Renal cortical epithelial cell (primary cell): ENCODE data around the gene ADAMTS17. TPM values are rescaled to one million over a fixed set of nuclear protein-coding genes. Genes with fewer than 3 reads are reported as not detected.

Experiments
- DNase-seq: peaks from one replicate; pipeline ENCODE4 v3.0.0-alpha.2; 2011; ENCODE audit warnings: low read depth
- total RNA-seq: library from RNA; depleted of rRNA; stranded (reverse); fragments of >200 nt; gene quantifications from 2 replicates; pipeline ENCODE4 v1.2.3, GENCODE V29; 2014

The ADAMTS17 gene
- total RNA-seq, 1 donor from 2014 or later, result 1.5 TPM

DNA sequence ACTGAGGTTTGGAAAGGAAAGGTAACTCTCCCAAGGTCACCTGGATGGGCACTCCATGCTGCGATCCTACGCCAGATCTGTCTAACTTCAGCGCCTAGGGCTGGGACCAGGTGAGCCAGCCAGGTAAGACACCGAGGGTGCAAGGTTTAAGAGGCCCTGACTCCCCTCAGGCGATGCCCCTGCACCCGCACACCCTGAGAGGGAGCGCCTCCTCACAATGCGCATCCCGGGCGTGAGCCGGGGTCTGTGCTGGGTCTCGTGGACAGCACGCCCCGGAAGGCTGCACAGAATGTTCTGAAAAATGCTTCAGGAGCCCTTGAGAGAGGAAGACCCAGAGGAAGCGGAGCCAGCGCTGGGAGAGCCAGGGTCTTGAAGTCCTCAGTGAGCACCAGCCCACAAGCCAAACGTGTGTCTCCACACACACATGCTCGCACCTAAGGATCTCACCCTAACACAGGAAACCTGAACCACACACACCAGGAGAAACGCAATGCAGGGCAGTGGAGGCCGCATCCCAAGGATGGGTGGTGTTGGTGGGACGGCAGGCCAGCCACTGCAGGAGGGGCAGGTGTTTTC lies 142.0 kb downstream of the ADAMTS17 start:
- DNase-seq, result no peak

DNA sequence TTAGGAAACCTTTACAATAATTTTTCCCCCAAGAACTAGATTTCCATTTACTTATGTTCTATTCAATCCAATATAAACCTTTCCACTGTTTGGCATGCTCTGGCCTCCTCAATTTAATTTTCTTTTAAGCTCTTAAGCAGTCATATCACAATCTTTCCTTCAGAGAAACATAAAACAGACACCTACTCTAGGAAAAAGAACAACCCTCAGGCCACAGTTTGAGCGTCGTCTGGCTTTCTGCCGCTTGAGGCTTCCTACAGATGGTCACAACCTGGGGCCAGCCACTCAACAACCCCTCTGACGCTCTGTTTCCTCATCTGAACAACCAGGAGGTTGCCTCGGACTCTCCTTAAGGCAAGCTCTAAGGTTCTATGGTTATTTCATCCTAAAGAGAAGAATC lies 143.3 kb downstream of the ADAMTS17 start:
- DNase-seq, result no peak

DNA sequence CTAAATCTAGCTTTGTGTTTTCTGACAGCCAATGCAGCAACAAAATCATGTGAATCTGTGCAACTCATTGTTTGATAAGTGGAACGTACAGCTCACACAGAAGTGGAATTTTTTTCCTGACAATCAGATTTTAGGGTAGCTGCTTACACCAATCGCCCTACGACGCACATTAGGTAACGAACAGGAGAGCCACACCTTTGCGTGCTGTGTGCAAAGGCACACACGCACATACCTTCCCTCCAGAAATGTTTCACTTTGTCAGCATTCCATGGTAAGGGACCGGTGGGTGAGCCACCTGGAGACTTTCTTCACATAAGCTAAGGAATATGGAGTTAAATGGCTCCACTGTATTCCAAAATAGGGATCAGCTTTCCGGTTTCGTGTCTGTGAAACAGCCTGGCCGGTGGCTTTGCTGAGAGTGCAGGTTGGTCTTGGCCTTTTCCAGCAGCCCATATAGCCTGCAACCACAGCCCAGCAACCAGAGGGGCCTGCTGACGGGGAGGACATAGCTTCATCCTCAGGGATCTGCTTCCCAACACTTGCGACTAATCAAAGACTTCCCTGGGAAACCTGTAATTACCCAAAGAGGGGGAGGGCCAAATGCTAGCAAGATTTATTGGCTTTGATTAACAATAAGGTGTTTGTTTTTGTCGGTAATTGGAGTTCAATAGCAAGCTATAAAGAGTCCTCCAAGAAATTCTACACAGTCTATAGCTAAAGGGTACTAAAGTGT lies 145.3 kb downstream of the ADAMTS17 start:
- DNase-seq, result no peak

DNA sequence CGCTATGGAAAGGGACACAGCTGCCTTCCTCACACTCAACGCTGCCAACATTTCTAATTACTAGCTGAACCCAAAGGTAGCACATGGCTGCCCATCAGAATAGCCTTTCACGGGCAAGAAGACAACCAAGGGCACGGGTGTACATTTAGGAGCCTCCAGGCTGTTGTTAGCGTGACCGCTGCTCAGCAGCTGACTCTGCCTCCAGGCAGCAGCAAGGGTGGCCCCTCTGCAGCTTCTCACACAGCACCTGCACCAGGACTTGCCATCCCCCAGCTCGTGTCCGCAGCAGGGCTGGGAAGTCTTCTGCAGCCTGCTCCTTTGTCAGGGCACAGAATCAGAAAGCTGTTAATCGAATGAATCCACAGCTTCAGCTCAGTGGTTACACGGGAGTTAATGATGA lies 146.8 kb downstream of the ADAMTS17 start:
- DNase-seq, result no peak

DNA sequence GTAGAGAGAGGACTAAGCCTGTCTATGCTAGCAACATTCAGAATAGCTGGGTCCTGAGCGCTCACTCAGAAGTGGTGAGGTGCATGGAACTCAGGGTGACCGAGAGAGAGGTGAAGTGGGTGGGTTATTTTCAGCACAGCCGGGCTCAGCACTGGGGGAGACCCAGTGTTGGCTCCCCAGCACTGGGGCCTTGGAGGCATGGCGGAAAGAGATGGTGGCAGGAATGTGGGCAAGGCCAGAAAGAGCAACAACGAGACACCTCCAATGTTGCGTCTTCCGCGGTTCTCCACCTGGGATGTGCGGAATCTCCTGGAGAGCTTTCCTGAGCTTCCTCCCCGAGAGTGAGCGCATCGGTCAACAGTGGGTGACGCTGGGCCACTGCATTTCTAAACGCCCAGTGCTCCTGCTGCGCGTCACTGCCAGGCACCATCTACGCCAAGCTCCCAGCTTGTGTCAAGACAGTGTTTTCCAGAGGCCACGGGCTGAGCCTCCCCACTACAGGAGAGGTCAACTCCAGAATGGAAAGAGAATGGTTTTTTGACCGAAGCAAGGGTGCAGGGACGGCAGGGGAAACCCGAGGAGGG lies 148.4 kb downstream of the ADAMTS17 start:
- no peak for DNase-seq

DNA sequence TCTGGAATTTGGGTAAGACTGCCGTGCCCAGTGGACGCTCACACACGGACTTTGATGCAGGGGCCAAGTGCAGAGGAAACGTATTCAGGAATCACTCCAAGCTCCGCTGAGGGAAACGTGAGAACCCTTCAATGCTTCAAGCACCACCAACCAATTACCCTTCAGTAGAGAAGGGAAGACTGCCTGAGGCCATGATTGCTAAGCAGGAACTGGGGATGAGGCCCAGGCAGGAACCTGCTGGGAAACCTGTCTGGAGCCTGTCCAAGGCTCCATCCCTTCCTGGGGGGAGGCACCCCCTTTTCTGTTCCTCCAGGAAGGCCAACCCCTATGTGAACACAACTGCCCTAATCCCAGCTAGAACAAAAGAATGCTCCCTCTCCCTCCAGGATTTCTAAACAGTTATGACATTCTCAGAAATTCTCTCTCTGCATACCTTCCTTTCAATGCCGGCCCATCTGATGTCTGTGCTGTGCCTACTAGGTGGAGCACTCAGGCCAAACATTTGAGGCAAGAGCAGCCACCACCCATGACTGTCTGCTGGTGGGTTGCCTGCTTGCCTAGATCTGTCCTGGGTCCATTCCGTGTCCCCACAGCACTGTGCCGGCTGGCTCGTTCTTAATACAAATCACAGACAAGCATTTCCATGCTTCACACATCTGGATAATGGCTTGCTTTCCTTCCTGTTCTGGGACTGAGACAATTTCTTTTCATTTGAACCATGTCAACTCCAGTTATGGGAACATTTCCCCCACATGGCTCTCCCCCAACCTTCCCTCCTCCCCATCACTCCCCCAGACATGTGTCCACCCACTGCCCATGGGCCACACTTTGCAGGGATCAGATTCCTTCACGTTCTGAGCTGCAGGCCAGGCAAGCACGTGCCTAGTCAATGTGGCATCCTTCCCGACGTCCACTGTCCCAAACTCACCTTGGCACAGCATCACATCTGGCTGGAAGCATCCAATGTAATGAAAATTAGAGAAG lies 149.4 kb downstream of the ADAMTS17 start:
- DNase-seq, result peak; percentile 15

DNA sequence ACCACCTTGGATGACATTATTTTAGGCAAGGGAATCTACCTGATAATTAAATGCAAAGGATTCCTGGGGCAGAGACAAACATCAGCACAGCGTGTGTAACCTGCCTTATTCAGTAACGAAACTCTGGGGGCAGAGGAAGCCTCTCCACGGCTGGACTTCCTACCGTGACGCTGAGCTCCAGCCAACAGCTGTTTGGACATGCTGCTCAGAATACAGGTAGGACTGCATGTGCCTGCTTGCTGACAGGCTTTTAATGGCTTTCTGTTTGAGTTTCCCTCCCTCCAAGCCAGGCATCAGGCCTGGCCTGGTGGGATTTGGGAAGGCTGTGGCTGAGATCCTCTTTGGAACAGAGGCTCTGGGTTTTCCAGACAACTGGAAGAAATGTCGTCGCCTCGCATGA lies 150.6 kb downstream of the ADAMTS17 start:
- DNase-seq, result no peak

DNA sequence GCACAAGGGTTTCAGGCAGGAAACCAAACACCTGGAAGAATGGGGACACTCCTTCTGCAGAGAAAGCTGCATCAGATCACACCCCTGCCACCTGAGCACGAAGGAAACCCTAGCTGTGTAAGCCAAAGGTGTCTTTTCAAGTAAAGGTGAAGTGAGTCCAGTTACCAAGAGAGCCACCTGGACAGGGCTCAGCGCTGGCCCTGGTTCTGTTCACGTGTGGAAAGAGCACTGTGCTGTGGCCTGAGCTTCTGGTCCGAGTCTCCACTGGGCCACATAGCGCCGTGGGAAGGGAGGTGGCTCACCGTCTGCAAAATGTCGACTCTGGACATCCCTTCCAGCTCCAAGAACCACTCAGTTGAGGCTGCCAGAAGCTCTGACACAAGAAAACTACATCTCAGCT lies 151.1 kb downstream of the ADAMTS17 start:
- DNase-seq, result no peak

DNA sequence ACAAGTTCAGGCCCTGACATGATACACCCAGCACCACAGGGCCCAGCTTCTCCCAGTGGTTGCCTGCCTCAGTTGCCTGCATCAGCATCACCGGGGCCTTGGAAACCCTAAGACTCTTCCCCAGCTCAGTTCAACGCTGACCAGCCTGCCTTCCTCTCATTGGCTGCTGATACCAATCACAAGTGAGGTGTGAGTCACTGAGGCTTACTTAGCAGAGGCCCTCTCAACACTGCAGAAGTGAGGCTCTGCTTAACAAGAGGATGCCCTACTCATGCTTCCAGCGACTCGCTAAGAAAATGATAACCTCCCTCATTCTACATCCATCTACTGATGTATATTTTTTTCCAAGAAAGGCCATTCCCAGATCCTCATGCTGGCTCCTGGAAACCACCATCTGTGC lies 151.9 kb downstream of the ADAMTS17 start:
- DNase-seq, result no peak

DNA sequence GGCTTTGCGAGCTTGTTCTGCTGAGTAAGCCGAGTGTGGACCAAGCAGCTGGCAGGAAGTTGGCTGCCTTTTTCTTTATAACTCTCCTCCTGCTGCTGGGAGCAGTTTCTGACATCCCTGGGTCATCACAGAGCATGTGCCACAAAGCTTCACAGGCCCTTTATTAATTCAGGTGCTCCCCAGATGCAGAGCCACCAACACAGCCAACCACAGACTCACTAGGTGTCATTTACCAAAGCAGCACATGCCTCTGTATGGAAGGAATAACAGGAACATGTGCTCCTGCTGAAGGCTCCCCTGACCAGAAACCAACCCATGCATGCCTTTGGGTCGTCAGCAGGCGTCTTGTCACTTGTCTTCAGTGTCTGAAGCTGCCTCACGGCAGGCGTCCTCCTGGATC lies 152.5 kb downstream of the ADAMTS17 start:
- DNase-seq, result no peak

DNA sequence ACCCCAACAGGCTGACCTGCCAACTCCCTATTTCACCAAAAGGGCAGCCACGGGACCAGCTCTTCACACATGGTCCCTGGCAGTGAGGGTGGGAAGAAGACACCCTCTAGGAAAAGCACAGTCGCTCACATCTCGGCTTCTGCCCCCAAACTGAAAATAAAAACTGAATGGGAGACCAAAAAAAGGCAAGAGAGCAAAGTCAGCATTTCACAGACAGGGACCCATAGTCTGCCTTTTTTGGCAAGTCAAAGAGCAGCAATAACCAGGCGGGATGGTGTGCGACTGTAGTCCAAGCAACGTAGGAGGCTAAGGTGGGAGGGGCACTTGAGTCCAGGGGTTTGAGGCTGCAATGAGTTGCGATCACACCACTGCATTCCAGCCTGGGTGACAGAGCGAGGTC lies 154.1 kb downstream of the ADAMTS17 start:
- DNase-seq, result no peak

DNA sequence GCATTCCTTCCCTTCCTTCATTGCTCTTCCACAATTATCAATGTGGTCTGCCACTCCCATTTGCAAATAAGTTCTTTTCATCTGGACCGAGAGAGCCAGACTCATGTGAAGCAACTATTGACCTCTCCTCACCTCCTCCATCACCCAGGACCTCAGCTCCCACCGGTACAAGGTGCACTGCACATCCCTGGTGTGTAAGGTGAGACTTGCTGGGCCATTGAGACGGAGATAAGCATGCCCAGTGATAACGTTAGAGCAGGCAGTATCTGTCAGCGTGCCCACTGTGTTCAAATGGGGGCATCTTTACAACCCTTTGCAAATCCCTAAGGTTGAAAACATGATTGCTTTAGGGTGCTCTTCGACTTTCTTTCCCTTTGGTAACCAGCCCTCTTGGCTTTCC lies 154.8 kb downstream of the ADAMTS17 start:
- DNase-seq, result no peak

DNA sequence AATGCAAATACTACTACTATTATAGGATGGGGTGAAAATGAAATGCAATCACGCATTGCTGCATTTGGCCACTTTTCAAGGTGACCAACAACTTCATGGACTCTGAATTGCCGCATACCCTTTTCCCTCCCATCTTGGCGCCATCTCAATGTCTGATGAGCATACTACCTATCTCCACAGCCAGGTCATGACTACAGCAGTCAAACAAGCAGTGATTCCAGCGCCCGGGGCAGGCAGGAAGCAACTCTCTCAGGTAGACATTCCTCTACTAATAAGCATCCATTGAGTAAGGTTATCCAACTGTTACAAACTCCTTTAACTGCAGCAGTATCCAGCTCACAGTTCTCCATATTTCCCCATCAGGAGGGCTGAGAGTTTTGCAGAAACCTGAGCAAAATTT lies 155.4 kb downstream of the ADAMTS17 start:
- DNase-seq, result no peak

DNA sequence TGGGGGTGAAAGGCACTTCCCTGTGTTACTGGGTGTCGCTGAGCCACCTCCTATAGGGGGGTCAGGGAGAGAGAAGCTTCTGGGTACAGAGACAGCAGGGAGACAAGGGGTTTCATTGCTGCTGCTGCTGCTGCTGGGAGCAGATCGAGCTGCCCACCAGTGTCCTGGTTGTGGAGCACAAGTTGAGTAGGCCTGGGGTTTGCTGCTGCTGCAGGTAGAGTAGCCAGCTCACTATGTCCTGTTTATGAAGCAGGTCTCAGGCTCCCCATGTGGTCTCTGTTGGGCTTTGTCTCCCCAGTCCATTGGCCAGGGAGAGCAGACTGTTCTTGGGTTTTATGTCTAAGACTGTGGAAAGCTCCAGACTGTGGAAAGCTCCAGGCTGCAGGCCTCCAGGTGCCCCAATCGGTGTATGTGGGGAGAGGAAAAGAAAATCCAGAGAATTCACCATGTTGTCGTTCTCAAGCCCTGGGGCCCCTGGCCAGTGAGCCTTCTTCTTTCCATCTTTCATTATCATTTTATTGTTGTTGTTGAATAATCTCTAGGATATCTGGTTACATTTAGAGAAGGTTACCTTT lies 157.8 kb downstream of the ADAMTS17 start:
- no peak for DNase-seq

DNA sequence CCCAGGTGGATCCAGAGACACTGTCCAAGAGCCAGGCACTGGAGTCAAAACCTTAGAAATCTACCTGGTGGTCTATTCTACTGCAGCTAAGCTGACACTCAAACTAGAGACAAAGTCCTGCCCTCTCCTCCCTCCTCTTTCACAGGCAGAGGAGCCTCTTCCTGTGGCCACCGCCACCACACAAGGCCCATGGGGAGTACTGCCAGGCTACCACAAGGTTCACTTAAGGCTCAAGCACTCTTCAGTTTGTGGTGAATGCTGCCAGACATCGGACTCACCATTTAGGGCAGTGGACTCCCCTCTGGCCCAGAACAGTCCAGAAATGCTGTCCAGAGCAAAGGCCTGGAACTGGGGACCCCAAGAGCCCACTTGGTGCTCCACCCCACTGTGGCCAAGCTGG lies 160.9 kb downstream of the ADAMTS17 start:
- DNase-seq, result no peak

DNA sequence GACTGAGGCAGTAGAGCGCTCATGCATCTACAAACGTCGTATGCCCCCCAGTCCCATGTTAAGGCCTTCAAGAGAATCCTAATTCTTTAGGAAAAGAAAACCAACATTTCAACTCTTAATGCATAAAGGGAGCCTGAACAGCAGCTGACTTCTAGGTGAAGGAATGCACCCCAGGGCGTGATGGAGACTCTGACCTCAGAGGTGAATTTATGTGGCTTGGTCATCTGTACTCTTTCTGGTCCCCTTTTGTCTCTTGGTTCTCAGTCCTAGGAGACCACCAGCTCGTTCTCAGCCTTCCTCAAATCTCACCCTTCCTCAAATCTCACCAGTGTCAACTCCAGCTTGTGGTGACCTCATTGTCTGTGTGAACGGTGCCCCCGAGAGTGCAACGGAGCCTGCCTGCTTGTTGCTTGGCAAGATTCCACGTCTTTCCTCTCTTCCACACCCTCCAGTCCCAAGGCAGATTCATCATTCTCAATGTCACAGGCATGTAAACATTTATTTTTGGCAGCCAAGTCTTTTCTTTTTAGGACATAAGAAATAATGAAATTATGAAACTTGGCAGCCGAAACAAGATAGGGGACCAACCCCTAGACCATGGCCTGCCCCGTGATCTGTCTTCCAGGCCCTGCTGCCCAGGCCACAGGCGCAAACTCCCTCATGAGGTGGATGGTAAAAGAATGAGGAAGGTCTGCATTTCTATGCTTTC lies 166.2 kb downstream of the ADAMTS17 start:
- DNase-seq, result no peak

DNA sequence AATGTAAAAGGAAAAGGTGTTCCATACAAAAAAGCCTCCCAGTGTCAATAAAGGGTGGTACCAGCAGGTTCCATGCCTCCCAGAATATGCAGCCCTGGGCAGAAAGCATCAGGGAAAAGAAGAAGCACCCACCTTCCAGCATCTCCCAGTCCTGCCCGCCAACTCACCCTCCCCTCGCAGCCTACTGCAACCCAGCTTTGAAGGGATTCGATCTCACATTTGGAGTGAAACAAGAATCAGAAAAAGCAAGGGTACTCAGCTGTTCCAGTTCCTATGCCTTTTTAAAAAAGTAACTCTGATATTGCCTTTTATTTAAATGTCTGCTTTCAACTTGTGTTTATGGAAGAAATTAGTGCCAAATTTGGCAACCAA lies 166.9 kb downstream of the ADAMTS17 start:
- DNase-seq, result no peak

DNA sequence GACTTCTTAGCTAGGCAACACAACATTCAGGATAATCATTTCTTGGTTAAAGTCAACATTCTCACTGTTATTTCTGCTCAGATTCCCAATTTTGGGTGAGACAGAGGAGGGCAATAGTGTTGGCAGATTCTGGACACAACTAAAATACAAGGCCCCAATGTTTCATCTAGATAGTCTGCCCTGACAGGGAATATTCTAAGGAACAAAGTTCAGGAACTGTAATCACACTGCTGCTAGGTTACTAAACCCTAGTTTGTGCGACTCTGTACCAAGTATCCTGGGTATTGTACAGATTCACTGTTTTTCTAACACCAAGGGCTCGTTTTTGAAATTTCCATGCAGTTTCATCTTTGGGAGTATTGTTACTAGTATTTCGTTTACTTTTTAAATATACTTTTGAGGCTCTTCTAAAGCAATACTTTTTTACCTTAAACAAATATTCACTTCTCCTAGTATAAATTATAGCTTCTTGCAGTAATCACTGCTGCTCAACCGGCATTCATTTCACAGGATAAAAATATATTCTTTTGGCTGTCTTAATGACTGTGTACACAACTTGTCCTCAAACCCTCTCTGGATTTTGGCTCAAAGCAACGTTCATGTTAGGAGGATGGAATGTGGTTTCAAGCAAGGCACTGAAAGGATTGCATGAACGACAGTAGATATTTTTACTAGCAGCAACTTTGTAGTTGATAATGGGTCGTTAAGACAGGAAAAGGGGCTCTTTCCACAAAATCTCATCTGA lies 167.4 kb downstream of the ADAMTS17 start:
- no peak for DNase-seq

DNA sequence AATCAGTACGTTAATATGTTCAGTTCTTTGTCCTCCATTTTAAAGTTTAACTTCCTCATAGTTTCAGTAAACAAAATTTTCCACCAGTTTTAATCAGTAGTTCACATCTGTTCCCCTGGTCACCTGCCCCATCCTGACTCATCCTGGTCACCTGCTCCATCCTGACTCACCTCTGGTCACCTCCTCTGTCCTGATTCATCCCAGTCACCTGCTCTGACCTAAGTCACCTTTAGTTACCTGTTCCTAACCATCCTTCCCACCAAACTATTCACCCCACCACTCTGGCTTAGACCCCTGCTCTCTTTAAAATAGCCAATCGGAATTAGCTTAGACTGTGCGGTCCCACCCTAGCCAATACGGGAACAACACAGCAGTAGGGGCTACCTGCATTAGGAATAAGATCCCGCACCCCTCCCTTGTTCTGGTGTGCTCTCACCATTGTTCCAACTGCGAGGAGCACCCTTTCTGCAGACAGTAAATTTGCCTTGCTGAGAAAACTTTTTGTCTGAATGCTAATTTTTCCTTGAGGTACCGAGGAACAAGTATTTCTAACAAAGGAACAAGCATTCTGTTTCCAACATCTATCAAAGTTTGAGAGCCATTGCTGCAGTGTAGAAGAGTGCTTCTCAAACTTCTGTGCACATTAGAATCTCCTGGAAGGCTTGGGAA lies 169.3 kb downstream of the ADAMTS17 start:
- no peak for DNase-seq

DNA sequence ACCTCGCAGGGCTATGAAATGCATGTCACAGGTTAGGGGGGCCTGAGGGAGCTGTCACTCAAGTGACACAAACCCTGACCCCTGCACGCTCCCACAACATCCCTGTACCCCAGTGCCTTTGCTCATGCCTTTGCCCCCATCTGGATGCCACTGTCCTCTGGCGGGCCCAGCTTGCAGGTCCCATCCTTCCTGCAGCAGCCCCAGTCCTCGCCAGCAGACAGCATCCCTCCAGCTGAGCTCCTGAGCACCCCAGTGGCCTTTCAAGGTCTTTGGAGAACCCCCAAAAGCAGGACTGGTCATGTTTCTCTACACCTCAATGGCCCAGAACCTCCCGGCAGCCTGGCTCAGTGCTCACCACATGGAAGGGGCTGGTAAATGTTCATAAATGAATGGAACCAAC lies 170.4 kb downstream of the ADAMTS17 start:
- DNase-seq, result no peak
